Measurements from ENCODE around the gene RNF112. TPM values are rescaled to one million over a fixed set of nuclear protein-coding genes. Genes with fewer than 3 reads are reported as not detected.
A peak's percentile ranks its signal among the peaks of the same experiment; 100 is the strongest.

RNF112 gene
- total RNA-seq, 1 experiment from 2014 or later, result 0.81 TPM

GRCh38 chr17:19387921-19388521 lies 23.0 kb upstream of the RNF112 start:
- WGBS (ENCODE audit: extremely low coverage, insufficient read length, low lambda C conversion rate), result no CpG with 5 or more reads among the region's 2 CpGs
- no peaks in the 10 kb centered on the region for H3K9me3 ChIP-seq (ENCODE audit: control insufficient read depth, low read depth, low read length)
- no peak overlapping the region for H2AFZ ChIP-seq (ENCODE audit: low read length)
- H2BK5ac ChIP-seq (ENCODE audit: insufficient read length, low read length), result no peak overlapping the region
- Mint-ChIP-seq H3K36me3 (ENCODE audit: insufficient read depth in 1 of 3, low read depth in 3 of 3) (peaks cover 15 to 25% (median 24%) of the 10 kb centered on the region in 3 experiments), H3K9me3 (peaks cover 0 to 2% of the 10 kb centered on the region in 2 experiments; a peak in 1 of 5 replicates), H3K27me3 (ENCODE audit: low read depth) (no peaks in the 10 kb centered on the region), H3K4me1 (peaks cover 54 to 71% of the 10 kb centered on the region in 2 experiments), H3K27ac (peak overlapping the region; percentile 87 to 98 (median 95)), H3K4me3 (peak overlapping the region in 1 of 2 experiments; percentile 34; a peak in 1 of 5 replicates)
- H3K79me1 ChIP-seq (ENCODE audit: insufficient read depth, low read depth, low read length, poor library complexity, severe bottlenecking), result no peaks in the 10 kb centered on the region
- no peak overlapping the region for H3K23ac ChIP-seq (ENCODE audit: insufficient read length, low read depth, low read length)
- H2AK5ac ChIP-seq (ENCODE audit: insufficient read length, low read length), result no peak overlapping the region
- no peak overlapping the region for H4K8ac ChIP-seq (replicated peaks; ENCODE audit: insufficient read length, low read depth, low read length)
- H3K27me3 ChIP-seq (ENCODE audit: insufficient read depth, low read length), result no peaks in the 10 kb centered on the region
- H3K4ac ChIP-seq (ENCODE audit: low read depth, low read length), result no peak overlapping the region
- no peaks in the 10 kb centered on the region for H3K79me2 ChIP-seq (ENCODE audit: insufficient read depth, low read length)
- H3K56ac ChIP-seq (ENCODE audit: insufficient read length, low read depth, low read length), result no peak overlapping the region
- H3K4me2 ChIP-seq (ENCODE audit: insufficient read depth, insufficient read length, low read length), result no peak overlapping the region
- no peaks in the 10 kb centered on the region for H4K20me1 ChIP-seq (ENCODE audit: control insufficient read depth, insufficient read depth, insufficient read length)
- H3K4me1 ChIP-seq (ENCODE audit: insufficient read depth, low read length), result peaks cover 7% of the 10 kb centered on the region; the same call in 1 of the 2 replicates
- H3K18ac ChIP-seq (ENCODE audit: insufficient read length, low read depth, low read length), result peak overlapping the region; percentile 11
- no peak overlapping the region for H2BK12ac ChIP-seq (ENCODE audit: insufficient read length, low read depth, low read length)
- TF ChIP-seq CTCF (conservative IDR thresholded peaks at IDR 0.05), result no peak
- no peak overlapping the region for H2BK120ac ChIP-seq (ENCODE audit: low read depth, low read length, poor library complexity, severe bottlenecking)
- DNase-seq, result no peak
- no peak overlapping the region for H3K27ac ChIP-seq (ENCODE audit: insufficient read length, low read depth, low read length)
- peak overlapping the region; percentile 66; the same call in 1 of the 2 replicates for H3K14ac ChIP-seq (ENCODE audit: insufficient read depth, low read length)
- H2BK20ac ChIP-seq (ENCODE audit: low read depth, low read length, poor library complexity, severe bottlenecking), result no peak overlapping the region
- no peak overlapping the region for H3T11ph ChIP-seq (ENCODE audit: low read length)
- no peak overlapping the region for H3K9ac ChIP-seq (ENCODE audit: extremely low read depth, insufficient read length, low read length)
- no peak overlapping the region for H4K5ac ChIP-seq (ENCODE audit: insufficient read length, low read depth, low read length)
- no peak overlapping the region for H4K91ac ChIP-seq (ENCODE audit: insufficient read length, low read depth, low read length)
- H2BK15ac ChIP-seq (ENCODE audit: low read depth, low read length), result no peak overlapping the region
- H3K23me2 ChIP-seq (ENCODE audit: insufficient read length, low read depth, low read length, poor library complexity, severe bottlenecking), result no peaks in the 10 kb centered on the region

Measured in H9 (cell line).